ENCODE measurements around the gene HOXA10.

The HOXA10 gene

DNA sequence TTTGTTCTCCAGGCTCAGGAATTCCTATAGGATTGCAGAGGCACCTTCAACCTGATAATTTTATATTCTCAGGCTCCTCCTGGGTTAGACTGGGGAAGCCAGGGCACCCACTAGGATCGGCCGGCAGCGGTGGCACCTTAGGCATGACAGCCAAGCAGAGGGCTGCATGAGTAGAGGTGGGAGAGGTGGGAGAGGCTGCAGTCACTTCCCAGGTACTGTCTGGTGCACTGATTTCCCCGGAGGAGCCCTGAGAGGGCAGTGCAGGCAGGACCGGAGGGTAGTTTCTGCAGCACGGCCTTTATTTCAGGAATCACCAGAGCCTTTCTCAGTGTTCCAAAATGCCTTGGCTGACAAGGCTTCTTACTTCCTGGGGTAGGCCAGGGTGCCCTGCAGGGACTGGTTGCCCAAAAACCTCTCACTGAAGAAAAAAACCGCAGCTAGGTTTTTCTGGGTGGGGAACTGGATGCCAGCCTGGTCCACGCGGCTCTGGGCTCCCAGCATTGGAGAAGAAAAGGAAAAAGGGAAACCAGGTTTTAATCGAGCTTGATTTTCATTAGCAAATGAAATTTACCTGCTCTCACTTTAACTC, 29.3 kb upstream of the HOXA10 start:
- no peak for DNase-seq

- no peak for DNase-seq
Observed at GRCh38 chr7:27202862-27203134, 28.7 kb upstream of the HOXA10 start.

- DNase-seq: no peak
Observed at GRCh38 chr7:27202018-27202861, 28.1 kb upstream of the HOXA10 start.

DNA sequence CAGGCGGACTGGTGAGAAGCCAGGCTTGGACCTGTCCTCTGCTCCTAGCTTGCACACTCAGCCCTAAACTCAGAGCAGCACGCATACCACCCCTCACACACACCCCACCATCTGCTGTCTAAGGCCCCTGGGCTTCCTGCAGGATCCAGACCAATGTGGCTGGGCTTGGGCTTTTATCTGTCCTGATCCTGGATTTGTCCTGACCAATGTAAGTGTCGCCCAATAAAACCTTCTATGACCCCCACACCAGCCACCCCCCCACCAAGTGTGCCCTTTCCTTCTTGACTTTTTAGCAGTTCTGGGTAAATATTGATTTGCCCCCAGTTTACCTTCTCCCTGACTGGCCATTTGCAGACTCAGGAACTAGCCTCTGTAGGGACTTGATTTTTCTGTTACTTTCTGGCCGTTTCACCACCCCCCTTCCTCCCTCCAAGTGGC, 27.5 kb upstream of the HOXA10 start:
- DNase-seq: no peak

GRCh38 chr7:27200761-27201579, 26.9 kb upstream of the HOXA10 start:
- DNase-seq: no peak

- DNase-seq: peak in 1 of 2 experiments; percentile 94
Observed at GRCh38 chr7:27199849-27200760, 26.0 kb upstream of the HOXA10 start, which contains the start of gene HOXA13. TSS of gene HOXA13 (minus strand) at chr7:27200091. CDS start at chr7:27200077, 14 bp downstream.

DNA sequence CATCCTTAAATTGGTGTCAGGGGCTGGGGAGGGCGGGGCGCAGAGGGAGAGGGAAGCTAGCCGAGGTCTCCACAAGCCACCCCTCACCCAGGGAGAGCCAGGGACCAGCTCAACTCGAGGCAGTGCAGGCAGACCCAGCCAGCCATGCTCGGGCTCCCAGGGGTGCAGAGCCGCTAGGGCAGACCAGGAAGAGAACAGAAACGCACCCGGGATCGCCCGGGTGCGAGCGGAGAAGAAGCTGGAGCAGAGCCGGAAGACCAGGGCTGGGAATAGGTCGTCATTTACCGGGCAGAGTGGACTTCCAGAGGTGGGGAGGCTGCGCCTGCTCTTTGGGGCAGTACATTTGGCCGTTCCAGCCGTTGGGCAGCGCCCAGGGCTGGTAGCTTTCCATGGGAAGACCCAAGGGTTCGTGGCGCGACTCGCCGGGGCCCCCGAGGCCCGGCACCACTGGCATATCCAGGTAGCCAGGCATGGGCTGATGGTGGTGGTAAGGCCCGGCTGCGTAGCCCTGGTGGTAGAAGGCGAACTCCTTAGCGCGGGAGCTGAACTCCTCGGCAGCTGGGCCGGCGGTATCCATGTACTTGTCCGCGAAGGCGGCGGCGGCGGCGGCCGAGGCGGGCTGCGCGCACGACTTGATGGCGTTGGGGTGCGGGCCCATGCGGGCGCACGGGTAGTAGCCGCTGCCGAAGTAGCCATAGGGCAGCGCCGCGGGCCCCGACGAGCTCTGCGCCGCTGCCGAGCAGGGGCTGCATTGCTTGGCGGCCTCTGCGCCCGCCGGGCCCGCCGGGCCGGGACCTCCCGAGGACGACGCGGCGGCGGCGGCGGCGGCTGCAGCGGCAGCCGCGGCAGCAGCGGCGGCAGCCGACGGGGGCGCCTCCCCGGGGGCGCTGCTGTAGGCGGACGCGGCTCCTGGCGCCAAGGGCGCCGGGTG, 25.0 kb upstream of the HOXA10 start:
- DNase-seq: peak in 1 of 2 experiments; percentile 74

- peak in 1 of 2 experiments; percentile 71 for DNase-seq
Observed at GRCh38 chr7:27198138-27198841, 24.2 kb upstream of the HOXA10 start.

DNA sequence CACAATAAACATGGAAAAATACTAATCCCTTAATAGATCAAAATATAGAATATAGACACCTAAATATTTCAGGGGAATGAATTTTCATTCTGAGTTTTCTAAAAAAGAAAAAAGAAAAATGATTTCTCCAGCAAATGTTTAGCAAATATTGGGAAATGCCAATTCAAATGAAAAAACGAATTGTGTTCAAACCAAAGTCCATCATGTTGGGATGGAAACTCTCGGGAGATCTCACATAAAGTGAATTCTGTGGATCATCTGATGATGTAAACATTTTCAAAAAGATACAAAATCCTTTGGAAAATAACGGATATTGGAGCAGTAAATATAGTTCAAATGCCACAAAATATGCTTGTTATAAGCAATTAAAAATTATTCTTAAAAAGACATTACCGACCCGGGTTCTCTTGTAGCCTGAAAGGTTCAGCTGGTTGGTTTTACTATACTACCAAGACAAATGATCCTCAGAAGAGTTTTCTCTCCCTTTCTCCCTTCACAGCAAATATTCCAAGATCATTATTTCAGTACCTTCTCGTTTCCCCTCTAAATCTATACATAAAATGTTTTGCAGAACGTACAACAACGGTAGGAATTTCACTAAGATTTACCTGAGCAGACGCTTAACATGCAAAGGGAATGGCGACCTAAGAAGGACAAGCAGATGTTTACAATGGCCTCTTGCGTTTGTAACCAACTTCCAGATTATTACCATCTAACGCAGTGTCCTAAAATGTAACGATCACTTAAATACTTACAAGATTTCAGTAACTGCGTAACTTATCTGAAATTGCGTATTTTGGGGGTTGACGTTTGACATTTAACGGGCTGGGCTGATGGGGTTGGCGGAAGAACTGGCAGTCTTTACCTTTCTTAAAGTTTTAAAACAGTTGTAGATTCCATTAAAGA, 23.3 kb upstream of the HOXA10 start:
- no peak for DNase-seq

DNA sequence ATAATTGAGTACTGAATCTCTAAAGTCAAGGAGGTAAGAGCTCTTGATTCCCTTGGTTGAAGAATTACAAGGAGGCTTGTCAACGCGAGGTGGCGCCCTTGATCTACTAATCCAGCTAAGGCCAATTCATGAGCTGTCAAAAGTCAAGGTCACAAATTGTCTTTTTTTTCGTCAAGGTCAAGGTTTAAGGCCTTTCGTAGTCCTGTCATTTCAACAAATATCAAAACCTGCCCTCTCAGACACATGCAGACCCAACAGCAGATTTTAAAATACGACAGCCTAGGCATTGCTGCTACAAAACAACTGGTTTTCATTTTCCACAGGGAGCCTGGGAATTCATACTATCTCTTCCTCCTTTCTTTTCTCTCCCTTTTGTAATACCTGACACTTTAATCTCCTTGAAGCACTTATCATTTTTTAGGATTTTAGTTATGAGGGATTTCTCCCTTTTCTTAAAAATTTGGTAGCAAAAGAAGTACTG, 22.2 kb upstream of the HOXA10 start:
- DNase-seq: peak; percentile 91 to 93

- DNase-seq: no peak
Observed at GRCh38 chr7:27194686-27195379, 20.7 kb upstream of the HOXA10 start.

GRCh38 chr7:27194002-27194352, 19.9 kb upstream of the HOXA10 start:
- no peak for DNase-seq

GRCh38 chr7:27193335-27194001, 19.3 kb upstream of the HOXA10 start:
- DNase-seq: no peak

DNA sequence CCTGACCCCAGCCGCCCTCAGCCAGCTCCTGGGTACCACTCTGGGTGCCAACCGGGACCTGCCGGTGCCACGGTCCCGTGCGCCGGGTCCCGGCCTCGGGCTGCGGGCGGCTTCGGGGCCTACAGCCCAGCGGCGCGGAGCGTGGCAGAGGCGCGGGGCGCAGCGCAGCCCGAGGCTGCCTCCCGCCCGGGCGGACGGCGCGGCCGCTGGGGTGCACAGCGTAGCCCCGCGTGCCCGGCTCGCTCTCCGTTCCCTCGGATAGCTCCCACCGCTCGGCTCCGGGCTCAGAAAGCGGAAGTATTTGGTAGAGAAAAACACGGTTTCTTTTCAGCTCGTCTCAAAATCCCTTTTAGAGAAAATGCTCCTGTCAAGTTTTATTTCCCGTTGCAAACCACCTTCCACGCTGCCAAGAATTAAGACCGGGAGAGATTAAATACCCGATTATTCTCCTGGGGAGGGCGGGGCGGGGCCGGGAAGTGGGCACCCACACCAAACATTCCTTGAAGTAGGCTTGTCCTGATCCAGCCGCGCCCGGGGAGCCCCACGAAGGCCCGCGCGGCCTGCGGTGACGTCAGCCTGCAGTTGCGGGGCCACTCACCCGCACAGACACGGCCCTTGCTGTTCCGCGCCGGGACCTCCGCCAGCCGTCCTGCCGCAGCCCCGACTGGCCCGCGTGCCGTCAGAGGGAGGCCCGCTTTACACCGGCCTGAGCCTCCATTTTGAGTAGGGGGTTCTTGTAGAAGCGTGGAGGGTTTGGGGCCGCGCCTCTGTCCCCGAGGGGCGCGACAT, 18.6 kb upstream of the HOXA10 start:
- no peak for DNase-seq

- no peak for DNase-seq
Observed at GRCh38 chr7:27191833-27192545, 17.9 kb upstream of the HOXA10 start.

DNA sequence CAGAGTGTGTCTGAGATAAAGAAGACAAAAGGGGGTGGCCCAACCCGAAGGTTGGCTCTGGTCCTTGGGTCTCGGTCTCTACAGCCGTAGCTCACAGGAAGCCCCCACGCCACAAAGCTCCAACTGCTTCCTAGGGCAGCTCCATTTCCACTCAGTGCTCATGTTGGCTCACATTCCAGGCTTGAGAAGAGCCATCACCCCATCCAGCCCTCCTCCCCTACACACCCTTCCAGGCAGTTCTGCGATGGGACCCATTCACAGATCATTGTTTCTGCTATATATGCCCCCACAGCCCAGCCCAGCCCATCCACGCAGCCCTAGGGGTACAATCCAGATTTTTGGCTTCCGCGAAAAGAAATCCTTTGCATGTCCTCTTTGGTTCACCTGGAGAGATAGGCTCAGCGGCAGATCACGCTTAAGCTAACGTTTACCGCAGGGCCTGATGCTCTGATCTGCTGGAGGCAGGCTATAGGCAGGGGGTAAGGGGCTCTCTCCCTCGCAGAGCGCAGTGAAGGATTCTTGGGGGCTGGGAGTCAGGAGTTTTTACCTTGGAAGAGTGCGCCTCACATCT, 17.1 kb upstream of the HOXA10 start:
- DNase-seq: no peak
